Neuron (in vitro differentiated cells): Measurements from ENCODE around the gene THADA.

Experiments
- H2AFZ ChIP-seq: one replicate; pipeline ENCODE4 v1.6.1; 2013; ENCODE audit warnings: low read depth, mild to moderate bottlenecking, inconsistent platforms, low read length, moderate library complexity
- H3K27me3 ChIP-seq: one replicate; pipeline ENCODE4 v1.6.1; 2013; ENCODE audit warnings: low read length; ENCODE audit not compliant: insufficient read depth
- H3K36me3 ChIP-seq: one replicate; pipeline ENCODE4 v1.6.1; 2013; ENCODE audit warnings: low read length; ENCODE audit not compliant: insufficient read depth
- H3K4me1 ChIP-seq: one replicate; pipeline ENCODE4 v1.6.1; 2013; ENCODE audit warnings: low read length; ENCODE audit not compliant: insufficient read depth
- H3K4me3 ChIP-seq: 2 replicates; pipeline ENCODE4 v1.5.1; 2013; ENCODE audit warnings: mild to moderate bottlenecking, low read length, moderate library complexity
- H3K9me3 ChIP-seq: one replicate; pipeline ENCODE4 v1.6.1; 2013; ENCODE audit warnings: low read length

Gene THADA

DNA sequence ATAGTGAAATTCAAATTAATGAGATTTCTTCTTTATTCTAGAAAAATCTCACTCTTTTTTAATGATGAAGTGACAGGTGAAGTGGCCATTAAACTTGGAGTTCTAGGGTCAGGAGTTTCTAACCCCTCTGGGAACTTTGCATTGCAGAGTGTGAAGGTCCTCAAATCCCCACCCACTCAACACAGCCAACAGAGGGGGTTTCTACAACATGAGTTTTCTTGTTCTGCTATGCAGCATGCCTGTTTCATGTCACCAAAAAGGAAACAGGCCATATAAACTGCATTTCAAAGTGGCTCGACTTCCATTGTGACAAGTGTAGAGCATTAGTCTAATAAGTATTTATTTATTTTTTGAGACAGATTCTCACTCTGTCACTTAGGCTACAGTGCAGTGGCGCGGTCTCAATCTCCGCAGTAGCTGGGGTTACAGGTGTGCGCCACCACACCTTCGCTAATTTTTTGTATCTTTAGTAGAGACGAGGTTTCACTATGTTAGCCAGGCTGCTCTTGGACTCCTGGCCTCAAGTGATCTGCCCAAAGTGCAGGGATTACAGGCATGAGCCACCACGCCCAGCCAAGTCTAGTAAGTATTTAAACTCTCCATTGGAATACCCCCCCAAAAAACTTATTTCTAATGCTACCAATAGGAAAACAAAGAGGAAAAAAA lies 223.3 kb downstream of the THADA start:
- Histone ChIP-seq H2AFZ (no peak overlapping the region), H3K9me3 (no peaks in the 10 kb centered on the region), H3K4me3 (no peak overlapping the region), H3K36me3 (no peaks in the 10 kb centered on the region), H3K27me3 (no peaks in the 10 kb centered on the region), H3K4me1 (peaks cover 24% of the 10 kb centered on the region)

DNA sequence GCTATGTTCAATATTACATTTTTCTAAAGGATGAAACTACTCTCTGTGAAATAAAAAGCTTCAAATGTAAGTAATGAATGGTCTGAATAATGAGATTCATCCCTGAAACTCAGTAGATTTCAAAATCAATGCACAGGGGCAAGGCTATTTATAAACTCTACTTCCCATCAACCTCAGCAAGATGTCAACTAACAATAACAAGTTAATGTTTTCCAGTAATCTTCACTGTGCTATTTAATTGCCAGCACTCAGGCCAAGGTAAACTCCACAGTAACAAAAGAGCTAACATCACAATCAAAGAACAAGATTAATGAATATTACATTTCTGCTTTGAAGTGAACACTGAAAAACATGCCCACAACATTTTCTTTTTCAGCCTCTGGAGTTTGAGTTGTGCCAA lies 225.1 kb downstream of the THADA start:
- no peaks in the 10 kb centered on the region for H3K9me3 ChIP-seq
- H3K4me3 ChIP-seq, result no peak overlapping the region
- no peak overlapping the region for H2AFZ ChIP-seq
- H3K4me1 ChIP-seq, result peaks cover 24% of the 10 kb centered on the region
- H3K27me3 ChIP-seq, result no peaks in the 10 kb centered on the region
- H3K36me3 ChIP-seq, result no peaks in the 10 kb centered on the region

DNA sequence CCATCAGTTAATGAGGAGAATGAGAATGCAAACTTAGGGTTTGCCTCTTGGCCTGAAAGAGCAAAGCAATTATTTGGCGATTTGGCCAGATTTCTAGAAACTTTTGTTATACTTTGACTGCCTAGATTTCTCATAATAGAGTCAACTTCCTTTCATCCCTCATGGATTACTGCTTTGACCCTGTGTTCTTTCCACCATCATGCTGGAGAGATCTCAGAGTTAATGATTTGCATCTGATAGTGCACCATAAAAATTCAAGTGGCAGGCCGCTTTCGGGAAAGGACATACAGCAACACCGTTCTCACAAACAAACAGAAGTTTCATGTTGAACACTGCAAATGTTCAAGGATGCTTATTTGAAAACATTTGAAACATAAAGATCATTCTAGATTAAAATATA lies 225.7 kb downstream of the THADA start:
- peaks cover 24% of the 10 kb centered on the region for H3K4me1 ChIP-seq
- no peaks in the 10 kb centered on the region for H3K27me3 ChIP-seq
- H2AFZ ChIP-seq, result no peak overlapping the region
- H3K36me3 ChIP-seq, result no peaks in the 10 kb centered on the region
- H3K9me3 ChIP-seq, result no peaks in the 10 kb centered on the region
- no peak overlapping the region for H3K4me3 ChIP-seq

DNA sequence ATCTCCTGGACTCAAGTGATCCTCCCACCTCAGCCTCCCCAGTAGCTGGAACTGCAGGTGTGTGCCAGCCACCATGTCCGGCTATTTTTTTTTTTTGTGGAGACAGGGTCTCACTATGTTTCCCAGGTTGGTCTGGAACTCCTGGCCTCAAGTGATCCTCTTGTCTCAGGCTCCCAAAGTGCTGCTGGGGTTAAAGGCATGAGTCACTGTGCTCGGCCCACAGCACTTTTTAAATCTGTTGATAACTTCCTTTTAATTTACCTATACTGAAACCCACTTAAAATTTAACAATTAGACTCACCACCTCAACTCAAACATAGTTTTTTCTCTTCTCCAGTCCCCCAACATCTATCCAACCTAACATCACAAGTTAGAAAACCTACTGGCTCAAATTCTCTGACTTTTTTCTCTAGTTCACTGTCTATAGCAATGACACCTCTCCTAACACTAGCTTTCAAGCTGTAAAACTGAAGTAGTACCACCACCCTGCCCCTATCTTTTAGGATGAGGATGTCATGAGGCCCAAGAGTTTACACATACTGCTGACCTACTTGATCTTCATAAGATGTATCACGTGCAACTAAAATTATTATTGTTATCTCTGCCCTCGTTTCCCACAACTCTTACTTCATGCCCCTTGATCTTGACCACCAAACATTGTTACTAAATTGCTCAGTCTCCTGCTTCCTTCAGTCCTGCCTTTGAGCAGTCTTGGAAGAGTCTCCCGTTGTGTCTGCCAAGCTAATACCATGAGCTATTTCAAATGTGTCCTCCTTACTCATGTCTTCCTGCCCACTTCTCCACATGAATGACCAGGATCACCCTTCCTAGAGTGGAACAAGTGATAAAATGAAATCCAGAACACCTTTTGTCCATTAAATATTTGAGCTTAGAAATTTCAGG lies 227.1 kb downstream of the THADA start:
- Histone ChIP-seq H2AFZ (no peak overlapping the region), H3K4me3 (no peak overlapping the region), H3K36me3 (no peaks in the 10 kb centered on the region), H3K4me1 (peaks cover 24% of the 10 kb centered on the region), H3K27me3 (no peaks in the 10 kb centered on the region), H3K9me3 (no peaks in the 10 kb centered on the region)

DNA sequence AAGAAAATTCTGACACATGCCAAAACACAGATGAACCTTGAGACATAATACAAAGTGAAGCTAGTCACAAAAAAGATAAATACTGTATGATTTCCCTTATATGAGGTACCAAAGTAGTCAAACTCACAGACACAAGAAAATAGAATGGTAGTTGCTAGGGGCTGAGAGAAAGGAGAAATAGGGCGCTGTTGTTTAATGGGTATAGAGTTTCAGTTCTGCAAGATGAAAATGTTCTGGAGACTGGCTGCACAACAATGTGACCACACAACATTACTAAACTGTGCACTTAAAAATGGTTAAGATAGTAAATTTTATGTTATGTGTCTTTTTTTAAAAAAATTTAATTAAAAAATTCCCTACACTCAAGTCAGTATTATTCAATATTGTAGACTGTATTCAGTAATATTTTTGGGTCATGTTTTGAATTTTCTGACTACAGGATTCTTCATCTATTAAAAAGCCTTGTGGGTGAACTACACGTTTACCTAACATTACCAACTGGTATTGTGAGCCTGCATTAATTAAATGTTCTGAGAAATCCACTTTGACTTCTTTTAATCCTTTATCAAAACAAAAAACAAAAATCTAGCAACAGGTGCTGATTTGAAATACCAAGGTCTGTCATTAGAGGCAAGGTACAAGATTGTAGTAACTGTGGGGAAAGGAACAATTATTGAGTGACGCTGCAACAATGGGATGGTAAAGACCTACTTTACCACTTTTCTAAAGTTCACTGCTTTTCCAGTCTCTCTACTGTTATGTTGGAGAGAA lies 228.6 kb downstream of the THADA start:
- Histone ChIP-seq H3K4me3 (no peak overlapping the region), H3K9me3 (no peaks in the 10 kb centered on the region), H3K27me3 (no peaks in the 10 kb centered on the region), H2AFZ (no peak overlapping the region), H3K36me3 (no peaks in the 10 kb centered on the region), H3K4me1 (peaks cover 24% of the 10 kb centered on the region)

DNA sequence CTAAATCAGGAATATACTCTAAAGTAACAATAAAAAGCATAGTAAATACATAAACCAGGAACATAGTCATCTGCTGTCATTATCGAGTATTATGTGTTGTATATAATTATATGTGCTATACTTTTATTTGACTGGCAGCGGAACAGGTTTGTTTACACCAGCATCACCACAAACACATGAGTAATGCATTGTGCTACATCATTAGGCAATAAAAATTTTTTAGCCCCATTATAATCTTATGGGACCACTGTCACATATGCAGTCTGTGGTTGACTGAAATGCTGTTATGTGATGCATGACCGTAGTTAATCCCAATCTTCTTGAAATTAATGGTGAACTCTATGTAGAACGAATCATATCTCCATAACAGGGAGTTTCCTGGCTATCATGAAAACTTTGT lies 232.7 kb downstream of the THADA start:
- H3K27me3 ChIP-seq, result no peaks in the 10 kb centered on the region
- no peaks in the 10 kb centered on the region for H3K4me1 ChIP-seq
- no peaks in the 10 kb centered on the region for H3K9me3 ChIP-seq
- no peak overlapping the region for H3K4me3 ChIP-seq
- H3K36me3 ChIP-seq, result no peaks in the 10 kb centered on the region
- no peak overlapping the region for H2AFZ ChIP-seq

DNA sequence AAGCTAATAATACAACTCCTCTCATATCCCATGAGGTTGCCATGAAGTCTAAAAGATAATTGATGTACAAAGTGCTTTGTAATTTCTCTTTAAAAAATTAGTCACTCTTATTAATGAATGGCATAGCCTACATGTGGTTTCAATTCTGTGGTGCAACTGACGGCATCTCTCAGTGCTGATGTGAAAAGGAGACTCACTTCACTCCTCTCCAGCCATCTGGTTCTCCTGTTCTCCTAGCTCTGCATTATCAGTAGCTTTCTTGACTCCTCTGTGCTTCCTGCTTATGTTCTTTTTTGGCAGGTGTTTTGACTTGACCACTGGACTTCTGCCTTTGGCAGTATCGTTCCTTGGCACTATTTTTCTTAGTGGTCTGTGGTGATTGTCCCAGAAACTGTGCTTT lies 234.6 kb downstream of the THADA start:
- H3K36me3 ChIP-seq, result no peaks in the 10 kb centered on the region
- H3K27me3 ChIP-seq, result no peaks in the 10 kb centered on the region

DNA sequence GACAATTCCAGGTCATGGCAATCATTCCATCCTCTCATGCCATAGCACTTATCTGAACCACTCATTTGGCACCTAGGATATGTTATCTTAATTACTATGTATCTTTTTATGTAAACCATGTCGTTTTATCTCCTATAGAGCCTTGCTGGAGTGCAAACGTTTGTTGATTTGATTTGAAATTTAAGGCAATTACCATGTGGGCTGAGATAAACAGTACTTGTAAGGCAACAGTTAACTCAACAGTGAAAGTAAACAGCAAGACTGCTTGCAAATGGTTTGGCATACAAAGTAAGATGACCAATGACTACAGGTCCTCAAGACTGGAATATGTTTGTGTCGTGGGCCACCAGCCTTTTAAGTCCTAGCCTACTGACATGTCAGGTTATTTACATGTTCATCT lies 235.7 kb downstream of the THADA start:
- H3K4me3 ChIP-seq, result no peak overlapping the region
- H3K4me1 ChIP-seq, result no peaks in the 10 kb centered on the region
- no peaks in the 10 kb centered on the region for H3K27me3 ChIP-seq
- no peaks in the 10 kb centered on the region for H3K36me3 ChIP-seq
- H2AFZ ChIP-seq, result no peak overlapping the region
- no peaks in the 10 kb centered on the region for H3K9me3 ChIP-seq

More for the DNA sequence above, 234.6 kb downstream of the THADA start:
- H3K9me3 ChIP-seq, result no peaks in the 10 kb centered on the region
- H3K4me1 ChIP-seq, result no peaks in the 10 kb centered on the region
- no peak overlapping the region for H2AFZ ChIP-seq
- H3K4me3 ChIP-seq, result no peak overlapping the region

DNA sequence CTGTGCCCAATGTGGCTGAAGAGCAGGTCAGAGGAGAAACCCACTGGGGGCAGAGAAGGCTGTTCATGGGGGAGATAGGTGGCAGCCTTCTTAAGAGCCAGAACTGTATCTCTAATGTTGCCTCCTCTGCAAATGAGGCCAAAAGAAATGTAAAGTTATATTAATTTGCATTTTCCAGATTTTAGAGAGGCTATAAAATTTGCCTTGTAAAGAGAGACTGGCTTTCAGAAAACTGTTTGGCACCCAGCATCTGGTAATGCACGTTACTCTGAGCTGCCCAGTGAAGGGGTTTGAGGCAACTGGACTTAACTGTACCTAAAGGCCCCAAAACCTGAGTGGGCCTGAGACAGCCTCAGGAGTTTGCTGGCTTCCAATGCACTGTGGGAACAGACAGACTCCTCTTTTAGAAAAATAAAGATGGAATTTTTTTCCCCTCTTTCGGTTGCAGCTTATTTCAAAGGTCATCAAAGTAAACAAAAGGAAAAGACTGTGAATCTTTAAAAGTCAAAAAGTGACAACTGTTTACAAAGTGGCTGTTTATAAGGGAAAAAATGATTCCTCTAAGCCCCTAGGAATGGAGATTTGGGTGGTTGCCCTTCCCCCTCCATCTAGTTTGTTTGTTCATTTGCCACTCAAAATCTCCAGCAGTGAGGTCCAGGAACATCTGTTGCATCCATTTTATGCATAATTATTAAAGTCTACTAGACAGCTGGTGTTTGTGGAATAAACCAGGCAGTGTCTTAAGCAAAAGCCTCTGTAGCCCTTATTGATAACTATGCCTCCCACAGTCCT lies 237.2 kb downstream of the THADA start:
- H3K36me3 ChIP-seq, result no peaks in the 10 kb centered on the region
- H3K27me3 ChIP-seq, result no peaks in the 10 kb centered on the region
- H2AFZ ChIP-seq, result no peak overlapping the region
- H3K4me1 ChIP-seq, result no peaks in the 10 kb centered on the region
- H3K4me3 ChIP-seq, result no peak overlapping the region
- no peaks in the 10 kb centered on the region for H3K9me3 ChIP-seq

DNA sequence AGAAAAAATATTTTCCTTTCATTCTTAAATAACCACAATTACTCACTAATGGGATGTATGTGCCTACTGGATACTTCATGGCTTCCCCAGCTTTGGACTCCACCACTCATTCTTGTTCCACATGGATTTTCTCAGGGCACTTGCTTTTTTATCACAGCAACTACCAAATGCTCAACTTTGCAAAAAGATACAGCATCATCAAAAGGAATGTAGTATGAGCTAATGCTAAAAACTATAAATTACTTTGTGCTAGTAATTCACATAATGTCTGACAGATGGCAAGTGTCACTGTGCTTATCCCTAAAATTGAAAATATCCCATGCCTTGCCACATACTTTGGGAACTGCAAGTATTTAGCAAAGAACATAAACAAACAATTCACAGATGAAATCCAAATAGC lies 239.1 kb downstream of the THADA start:
- no peaks in the 10 kb centered on the region for H3K4me1 ChIP-seq
- H3K4me3 ChIP-seq, result no peak overlapping the region
- no peak overlapping the region for H2AFZ ChIP-seq
- no peaks in the 10 kb centered on the region for H3K36me3 ChIP-seq
- H3K27me3 ChIP-seq, result no peaks in the 10 kb centered on the region
- no peaks in the 10 kb centered on the region for H3K9me3 ChIP-seq

DNA sequence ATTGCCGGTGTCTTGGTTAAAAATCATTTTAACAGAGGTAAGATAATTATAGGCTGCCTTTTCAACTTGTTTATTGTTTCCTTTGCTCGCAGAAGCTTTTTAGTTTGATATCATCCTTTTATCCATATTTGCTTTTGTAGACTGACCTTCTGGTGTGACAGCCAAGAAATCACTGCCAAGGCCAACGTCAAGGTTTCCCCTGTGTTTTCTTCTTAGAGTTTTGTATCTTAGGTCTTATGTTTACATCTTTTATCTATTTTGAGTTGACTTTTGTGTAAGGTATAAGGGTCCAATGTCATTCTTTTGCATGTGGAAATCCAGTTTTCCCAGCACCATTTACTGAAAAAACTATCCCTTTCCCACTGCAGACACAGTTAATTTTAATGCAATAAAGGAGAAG lies 240.4 kb downstream of the THADA start:
- Histone ChIP-seq H3K27me3 (no peaks in the 10 kb centered on the region), H3K36me3 (no peaks in the 10 kb centered on the region)

DNA sequence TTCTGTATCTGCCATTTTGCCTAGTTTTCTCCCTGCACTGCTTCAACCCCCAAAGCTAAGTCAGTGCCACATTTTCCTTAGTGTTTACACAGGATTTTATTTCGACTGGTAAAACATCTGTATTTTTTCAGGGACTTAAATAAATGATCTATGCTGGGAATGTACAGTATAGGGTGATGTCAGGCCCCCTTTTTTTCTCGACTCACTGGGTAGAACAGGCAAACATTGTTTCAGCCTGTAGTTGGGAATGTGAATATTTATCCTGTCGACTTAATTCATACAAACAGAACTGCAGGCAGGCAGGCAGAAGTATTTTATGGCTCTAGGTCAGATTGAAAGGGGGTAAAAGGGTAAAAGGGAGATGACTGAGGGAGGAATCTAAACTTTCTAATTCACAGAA lies 245.9 kb downstream of the THADA start:
- Histone ChIP-seq H3K4me1 (peaks cover 53% of the 10 kb centered on the region), H3K9me3 (no peaks in the 10 kb centered on the region), H3K27me3 (no peaks in the 10 kb centered on the region), H3K36me3 (no peaks in the 10 kb centered on the region), H3K4me3 (no peak overlapping the region), H2AFZ (no peak overlapping the region)

More for the DNA sequence above, 240.4 kb downstream of the THADA start:
- Histone ChIP-seq H3K4me1 (peaks cover 4% of the 10 kb centered on the region), H3K9me3 (no peaks in the 10 kb centered on the region), H2AFZ (no peak overlapping the region), H3K4me3 (no peak overlapping the region)
